ENCODE measurements around the gene DPP4. TPM values are rescaled to one million over a fixed set of nuclear protein-coding genes. Genes with fewer than 3 reads are reported as not detected.

Gene DPP4
- total and polyA plus RNA-seq, 2 experiments from 2014 or later: 1.5 to 2.8 TPM

- H3K27ac ChIP-seq (ENCODE audit: low read depth): no peak overlapping the region
- H3K4me2 ChIP-seq: no peak overlapping the region
- no peaks in the 10 kb centered on the region for H4K20me1 ChIP-seq (replicated peaks; ENCODE audit: insufficient read depth)
- peaks cover 8% of the 10 kb centered on the region for H3K36me3 Mint-ChIP-seq (ENCODE audit: low read depth)
- no peaks in the 10 kb centered on the region for H3K79me2 ChIP-seq (replicated peaks; ENCODE audit: insufficient read depth)
- no peaks in the 10 kb centered on the region for H3K9me2 ChIP-seq (ENCODE audit: insufficient read depth)
- no peak overlapping the region for H3K4me3 Mint-ChIP-seq
- H3K27ac Mint-ChIP-seq: peak overlapping the region; percentile 72; the same call in 1 of the 2 replicates
- H3K27me3 ChIP-seq (ENCODE audit: insufficient read depth): no peaks in the 10 kb centered on the region
- H3K36me3 ChIP-seq (ENCODE audit: insufficient read depth): no peaks in the 10 kb centered on the region; the same call in 1 of the 2 replicates
- no peak for TF ChIP-seq POLR2AphosphoS5 (IDR thresholded peaks at IDR 0.05; ENCODE audit: low read depth)
- H2AFZ ChIP-seq: no peak overlapping the region
- H3K27me3 Mint-ChIP-seq (ENCODE audit: insufficient read depth, low read depth, poor library complexity): no peaks in the 10 kb centered on the region
- peaks cover 8% of the 10 kb centered on the region for H3K9me3 Mint-ChIP-seq
- H3F3A ChIP-seq (replicated peaks; ENCODE audit: low read depth): no peaks in the 10 kb centered on the region
- DNase-seq (ENCODE audit: low spot score) (peak; percentile 2), ATAC-seq (peak; percentile 22; the same call in 2 of the 3 replicates)
- peaks cover 17% of the 10 kb centered on the region for H3K4me1 Mint-ChIP-seq
- H3K4me3 ChIP-seq: no peak overlapping the region
- H3K4me1 ChIP-seq (ENCODE audit: insufficient read depth): 0 out of 2 replicates have a peak, but pooled peaks cover 5% of the 10 kb centered on the region
These were observed 39.8 kb upstream of the DPP4 start for GRCh38 chr2:162113776-162114168.

- no peak overlapping the region for H3K27ac ChIP-seq (ENCODE audit: low read depth)
- ATAC-seq: peak; percentile 44
- peak overlapping the region; percentile 72 for H3K27ac Mint-ChIP-seq
- TF ChIP-seq EZH2 (IDR thresholded peaks at IDR 0.05; ENCODE audit: low read depth, unreplicated experiment) (no peak), ETS1 (IDR thresholded peaks at IDR 0.05) (no peak), JUNB (IDR thresholded peaks at IDR 0.05; ENCODE audit: unreplicated experiment) (no peak), ZNF114 (CRISPR knock-in tag; IDR thresholded peaks at IDR 0.05) (no peak), REST (IDR thresholded peaks at IDR 0.05; ENCODE audit: unreplicated experiment) (no peak), STAT1 (IDR thresholded peaks at IDR 0.05; ENCODE audit: unreplicated experiment) (no peak), CREB1 (CRISPR knock-in tag; IDR thresholded peaks at IDR 0.05; ENCODE audit: low read depth) (no peak), ZNF462 (CRISPR knock-in tag; IDR thresholded peaks at IDR 0.05) (no peak), NANOG (IDR thresholded peaks at IDR 0.05; ENCODE audit: borderline replicate concordance) (no peak)
These were observed 39.2 kb upstream of the DPP4 start for GRCh38 chr2:162113088-162113775.

More at GRCh38 chr2:162113088-162113775, 39.2 kb upstream of the DPP4 start:
- no peak overlapping the region for H3K4me2 ChIP-seq
- 0 out of 2 replicates have a peak, but pooled peaks cover 5% of the 10 kb centered on the region for H3K4me1 ChIP-seq (ENCODE audit: insufficient read depth)
- no peaks in the 10 kb centered on the region for H3K9me2 ChIP-seq (ENCODE audit: insufficient read depth)
- H3K36me3 ChIP-seq (ENCODE audit: insufficient read depth): no peaks in the 10 kb centered on the region; the same call in 1 of the 2 replicates
- peaks cover 17% of the 10 kb centered on the region for H3K4me1 Mint-ChIP-seq
- H4K20me1 ChIP-seq (replicated peaks; ENCODE audit: insufficient read depth): no peaks in the 10 kb centered on the region
- no peaks in the 10 kb centered on the region for H3F3A ChIP-seq (replicated peaks; ENCODE audit: low read depth)
- H3K27me3 ChIP-seq (ENCODE audit: insufficient read depth): no peaks in the 10 kb centered on the region
- no peak overlapping the region for H2AFZ ChIP-seq
- peaks cover 8% of the 10 kb centered on the region for H3K9me3 Mint-ChIP-seq
- peak; percentile 3 for DNase-seq (ENCODE audit: low spot score)
- peaks cover 8% of the 10 kb centered on the region for H3K36me3 Mint-ChIP-seq (ENCODE audit: low read depth)
- no peaks in the 10 kb centered on the region for H3K27me3 Mint-ChIP-seq (ENCODE audit: insufficient read depth, low read depth, poor library complexity)
- H3K4me3 ChIP-seq: no peak overlapping the region
- no peak overlapping the region for H3K4me3 Mint-ChIP-seq
- H3K79me2 ChIP-seq (replicated peaks; ENCODE audit: insufficient read depth): no peaks in the 10 kb centered on the region

Measured in GM23338 (cell line).